Measurements from ENCODE around the gene SPRR2F. TPM values are rescaled to one million over a fixed set of nuclear protein-coding genes. Genes with fewer than 3 reads are reported as not detected.

Gene SPRR2F
- total and polyA plus RNA-seq, 2 of the 4 experiments (the other 2 are of a cell fraction) = not detected

DNA sequence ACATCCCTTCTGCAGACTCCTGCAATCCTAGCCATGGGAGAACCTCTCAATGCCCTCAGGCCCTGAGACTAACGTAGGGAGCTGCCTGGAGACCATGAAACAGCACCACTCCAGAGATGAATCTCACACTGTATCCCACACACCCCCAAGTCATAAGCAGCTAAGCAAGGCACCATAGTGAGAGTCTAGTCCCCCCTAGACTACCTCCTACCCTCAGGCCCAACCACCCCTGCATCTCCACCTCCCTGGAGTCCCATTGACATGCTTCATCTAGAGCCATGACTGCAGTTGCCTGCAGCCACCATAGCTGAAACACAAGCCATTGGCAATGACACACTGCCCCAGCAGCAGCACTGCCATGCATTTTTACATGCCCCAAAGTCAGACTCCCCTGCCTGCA, 20.0 kb upstream of the SPRR2F start:
- no peak overlapping the region for H2BK5ac ChIP-seq (ENCODE audit: low read depth, low read length, poor library complexity, severe bottlenecking)
- H2BK120ac ChIP-seq (ENCODE audit: low read depth, low read length) = no peak overlapping the region
- H2AK9ac ChIP-seq (replicated peaks; ENCODE audit: low read depth, low read length, poor library complexity) = no peak overlapping the region
- H3K9me1 ChIP-seq (ENCODE audit: insufficient read depth, low read length) = no peaks in the 10 kb centered on the region
- no peak overlapping the region for H4K91ac ChIP-seq (ENCODE audit: insufficient read depth, low read depth, low read length)
- H2AFZ ChIP-seq (replicated peaks; ENCODE audit: low read length, poor library complexity) = no peak overlapping the region
- H2BK20ac ChIP-seq (ENCODE audit: low read depth, low read length) = no peak overlapping the region
- H3K4me2 ChIP-seq (ENCODE audit: low read depth, low read length) = no peak overlapping the region
- no peak overlapping the region for H3K4me3 ChIP-seq (ENCODE audit: insufficient read depth, low read depth, low read length)
- H2BK15ac ChIP-seq (ENCODE audit: low read depth, low read length) = no peak overlapping the region
- CTCF ChIA-PET = no interaction called here
- no peak for ATAC-seq (ENCODE audit: low read depth)
- H3K9me3 ChIP-seq (ENCODE audit: control insufficient read depth, insufficient read depth, low read length) = no peaks in the 10 kb centered on the region
- H3K36me3 ChIP-seq (ENCODE audit: control insufficient read depth, insufficient read depth, low read length) = no peaks in the 10 kb centered on the region
- no peaks in the 10 kb centered on the region for H3K79me1 ChIP-seq (ENCODE audit: low read depth in 1 of 2, low read length in 2 of 2)
- H3K18ac ChIP-seq (ENCODE audit: low read depth, low read length) = no peak overlapping the region
- WGBS, 2 experiments (ENCODE audit: extremely low coverage in 2 of 2, insufficient read length in 1 of 2) = no CpG with 5 or more reads among the region's 1 CpG
- dilution Hi-C loops (cut with HindIII; ENCODE audit: low sequenced_read_pairs, unreplicated experiment) = no loop called here
- no peak overlapping the region for H3K9ac ChIP-seq (ENCODE audit: low read depth, low read length)
- H3K4me1 ChIP-seq (ENCODE audit: control insufficient read depth, insufficient read depth, low read length) = no peaks in the 10 kb centered on the region
- in situ Hi-C loops (cut with MboI; ENCODE audit: low sequenced_read_pairs) = no loop called here
- H3K56ac ChIP-seq (ENCODE audit: extremely low read depth, insufficient read depth, low read length) = no peak overlapping the region
- no peak overlapping the region for H3K14ac ChIP-seq (replicated peaks; ENCODE audit: low read depth, low read length)
- H3K27me3 ChIP-seq (ENCODE audit: control insufficient read depth, insufficient read depth, low read length) = no peaks in the 10 kb centered on the region
- no peak overlapping the region for H4K8ac ChIP-seq (ENCODE audit: low read depth in 2 of 2, low read length in 2 of 2)
- H4K5ac ChIP-seq (ENCODE audit: low read depth, low read length) = no peak overlapping the region
- H3K23ac ChIP-seq (ENCODE audit: low read depth, low read length) = no peak overlapping the region
- POLR2A ChIA-PET (ENCODE audit: unreplicated experiment) = no interaction called here
- BruUV-seq (replicated peaks) = no TSS peak
- DNase-seq = no peak
- no peak overlapping the region for H3K27ac ChIP-seq (ENCODE audit: insufficient read depth, low read length)
- no peak for TF ChIP-seq BHLHE40 (IDR thresholded peaks at IDR 0.05; ENCODE audit: low read depth, low read length)
- no peak for TF ChIP-seq RCOR1 (IDR thresholded peaks at IDR 0.05; ENCODE audit: insufficient replicate concordance, low read length)
- no peak for TF ChIP-seq MAZ (IDR thresholded peaks at IDR 0.05; ENCODE audit: borderline replicate concordance, low read depth, low read length)
- no peak for TF ChIP-seq CHD1 (IDR thresholded peaks at IDR 0.05; ENCODE audit: low read depth, low read length)
- no peak for TF ChIP-seq POLR2A (IDR thresholded peaks at IDR 0.05; ENCODE audit: low read depth, low read length)
- no peak for TF ChIP-seq RFX5 (IDR thresholded peaks at IDR 0.05; ENCODE audit: low read depth, low read length)
- no peak for TF ChIP-seq MXI1 (IDR thresholded peaks at IDR 0.05; ENCODE audit: borderline replicate concordance, low read depth, low read length)
- TF ChIP-seq RAD21 (IDR thresholded peaks at IDR 0.05; ENCODE audit: low read length) = no peak
- no peak for TF ChIP-seq SMC3 (IDR thresholded peaks at IDR 0.05; ENCODE audit: low read depth, low read length)
- TF ChIP-seq NFE2L2 (IDR thresholded peaks at IDR 0.05; ENCODE audit: low read depth, low read length) = no peak
- TF ChIP-seq, protein P1, sequence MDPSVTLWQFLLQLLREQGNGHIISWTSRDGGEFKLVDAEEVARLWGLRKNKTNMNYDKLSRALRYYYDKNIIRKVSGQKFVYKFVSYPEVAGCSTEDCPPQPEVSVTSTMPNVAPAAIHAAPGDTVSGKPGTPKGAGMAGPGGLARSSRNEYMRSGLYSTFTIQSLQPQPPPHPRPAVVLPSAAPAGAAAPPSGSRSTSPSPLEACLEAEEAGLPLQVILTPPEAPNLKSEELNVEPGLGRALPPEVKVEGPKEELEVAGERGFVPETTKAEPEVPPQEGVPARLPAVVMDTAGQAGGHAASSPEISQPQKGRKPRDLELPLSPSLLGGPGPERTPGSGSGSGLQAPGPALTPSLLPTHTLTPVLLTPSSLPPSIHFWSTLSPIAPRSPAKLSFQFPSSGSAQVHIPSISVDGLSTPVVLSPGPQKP (IDR thresholded peaks at IDR 0.05; ENCODE audit: borderline replicate concordance, low read depth, low read length) = no peak
- TF ChIP-seq CEBPB (IDR thresholded peaks at IDR 0.05; ENCODE audit: low read depth, low read length) = no peak
- TF ChIP-seq MAFK (IDR thresholded peaks at IDR 0.05; ENCODE audit: low read depth, low read length) = no peak
- intact Hi-C loops (cut with micrococcal nuclease) = no loop called here
- no peak overlapping the region for H3K4ac ChIP-seq (ENCODE audit: low read depth, low read length)
- no peak overlapping the region for H2AK5ac ChIP-seq (ENCODE audit: low read depth, low read length)
- H4K20me1 ChIP-seq (ENCODE audit: insufficient read depth, low read length) = no peaks in the 10 kb centered on the region

All from IMR-90 (cell line).